PC-3 (cell line): ENCODE results near the gene PCNX2.

ENCODE experiments used
- CTCF ChIP-seq: fragments of 300-600 bp; sonication (generic); conservative IDR thresholded peaks from 2 replicates; pipeline ENCODE4 v1.5.1; 2017; ENCODE audit warnings: antibody characterized with exemption, low read depth, mild to moderate bottlenecking, low read length
- EZH2 ChIP-seq: fragments of 300-600 bp; sonication (generic); IDR thresholded peaks from one replicate; pipeline ENCODE4 v1.6.1; 2017; ENCODE audit warnings: antibody characterized with exemption, mild to moderate bottlenecking, low read length; ENCODE audit not compliant: unreplicated experiment
- EZH2phosphoT487 ChIP-seq: fragments of 300-600 bp; sonication (generic); IDR thresholded peaks from 2 replicates; pipeline ENCODE4 v1.6.1; 2018; ENCODE audit warnings: mild to moderate bottlenecking, antibody characterized with exemption, low read length, borderline replicate concordance

GRCh38 chr1:232965912-232966217 is 329.7 kb downstream of the PCNX2 start:
- TF ChIP-seq CTCF (no peak), EZH2phosphoT487 (no peak), EZH2 (no peak)
